Dermis microvascular lymphatic vessel endothelial cell (primary cell): ENCODE measurements around the gene ELMO2. TPM values are rescaled to one million over a fixed set of nuclear protein-coding genes. Genes with fewer than 3 reads are reported as not detected.

Source experiments
- DNase-seq, 2 donors: peaks; one replicate each; pipeline versions ENCODE4 v3.0.0 to v3.0.0-alpha.2; 2010; ENCODE audit warnings: low read depth in 2 of 2
- total RNA-seq: library from RNA; depleted of rRNA; stranded (reverse); fragments of >200 nt; gene quantifications from 2 replicates; pipeline ENCODE4 v1.2.1, GENCODE V29; 2014

Gene ELMO2
- total RNA-seq, 1 donor from 2014 or later, result 16.9 TPM

DNA sequence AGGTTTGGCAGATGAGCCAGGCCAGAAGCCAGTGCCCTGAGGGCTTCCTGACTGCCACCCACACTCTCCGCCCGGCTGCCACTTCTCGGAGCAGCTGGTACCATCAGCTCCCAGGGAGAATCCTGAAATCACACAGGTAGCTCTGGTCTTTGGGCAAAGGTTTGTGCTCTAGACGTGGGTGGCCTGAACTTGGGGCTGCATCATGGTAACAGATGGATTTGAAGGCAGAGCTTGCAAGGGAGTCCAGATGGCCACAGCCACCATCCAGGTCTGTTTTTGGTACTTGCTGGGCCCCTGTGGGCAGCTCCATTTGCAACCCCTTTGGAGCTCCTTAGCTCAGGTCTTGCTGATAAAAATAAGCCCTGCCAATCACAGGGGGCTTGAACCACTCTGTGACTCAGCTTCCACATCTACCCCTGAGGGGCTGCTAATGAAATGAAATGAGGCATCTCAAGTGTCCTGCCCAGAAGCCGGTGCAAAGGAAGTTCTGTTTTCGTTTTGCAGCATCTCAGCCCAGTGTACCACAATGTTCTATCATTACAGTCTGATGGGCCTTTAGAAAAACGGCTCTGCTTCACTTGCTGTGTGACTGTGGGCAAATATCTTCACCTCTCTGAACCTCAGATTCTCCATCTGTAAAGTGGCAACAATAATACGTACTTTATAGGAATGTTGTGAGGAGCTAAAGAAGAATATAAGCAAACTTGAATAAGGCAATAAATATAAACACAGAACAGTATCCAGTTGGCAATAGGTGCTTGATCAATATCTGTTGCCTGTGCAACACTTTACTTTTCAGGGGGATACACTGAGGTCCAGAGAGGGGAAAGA lies 73.0 kb downstream of the ELMO2 start:
- DNase-seq, result no peak

DNA sequence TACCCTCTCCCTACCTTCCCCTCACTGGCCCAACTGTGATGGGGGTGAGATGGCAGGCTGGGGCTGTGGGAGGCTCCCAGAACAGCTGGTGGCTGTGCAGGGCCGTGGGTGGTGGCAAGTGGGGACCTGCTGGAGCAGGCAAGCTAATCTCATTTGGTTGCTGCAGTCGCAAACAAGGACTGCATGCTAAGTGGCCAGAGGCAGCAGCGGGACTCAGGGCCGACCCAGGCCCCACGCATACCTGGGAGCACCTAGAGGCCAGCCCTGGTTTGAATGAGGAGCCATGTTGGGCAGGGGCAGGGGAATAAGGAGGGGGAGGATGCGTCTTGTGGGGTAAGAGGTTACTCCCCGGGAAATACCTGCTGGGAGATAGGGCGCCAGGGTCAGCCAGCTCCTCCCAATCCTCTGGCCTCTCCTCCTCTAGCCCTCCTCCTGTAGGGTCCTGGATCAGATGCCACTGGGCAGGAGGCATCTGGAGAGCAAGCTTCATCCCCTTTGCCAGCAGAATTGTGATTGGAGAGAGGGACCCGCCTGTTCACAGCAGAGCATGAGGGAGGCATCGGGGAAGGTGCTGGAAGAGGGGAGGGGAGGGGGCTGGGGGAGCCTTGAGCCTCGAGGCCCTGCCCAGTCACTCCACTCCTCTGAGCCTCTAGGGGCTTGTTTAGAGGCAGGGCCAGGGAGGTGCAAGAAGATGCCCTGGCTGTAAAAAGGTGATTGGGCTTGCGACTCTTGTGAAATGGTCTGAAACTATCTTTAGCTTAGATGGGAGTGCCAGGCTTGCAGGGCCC lies 73.8 kb downstream of the ELMO2 start:
- no peak for DNase-seq

DNA sequence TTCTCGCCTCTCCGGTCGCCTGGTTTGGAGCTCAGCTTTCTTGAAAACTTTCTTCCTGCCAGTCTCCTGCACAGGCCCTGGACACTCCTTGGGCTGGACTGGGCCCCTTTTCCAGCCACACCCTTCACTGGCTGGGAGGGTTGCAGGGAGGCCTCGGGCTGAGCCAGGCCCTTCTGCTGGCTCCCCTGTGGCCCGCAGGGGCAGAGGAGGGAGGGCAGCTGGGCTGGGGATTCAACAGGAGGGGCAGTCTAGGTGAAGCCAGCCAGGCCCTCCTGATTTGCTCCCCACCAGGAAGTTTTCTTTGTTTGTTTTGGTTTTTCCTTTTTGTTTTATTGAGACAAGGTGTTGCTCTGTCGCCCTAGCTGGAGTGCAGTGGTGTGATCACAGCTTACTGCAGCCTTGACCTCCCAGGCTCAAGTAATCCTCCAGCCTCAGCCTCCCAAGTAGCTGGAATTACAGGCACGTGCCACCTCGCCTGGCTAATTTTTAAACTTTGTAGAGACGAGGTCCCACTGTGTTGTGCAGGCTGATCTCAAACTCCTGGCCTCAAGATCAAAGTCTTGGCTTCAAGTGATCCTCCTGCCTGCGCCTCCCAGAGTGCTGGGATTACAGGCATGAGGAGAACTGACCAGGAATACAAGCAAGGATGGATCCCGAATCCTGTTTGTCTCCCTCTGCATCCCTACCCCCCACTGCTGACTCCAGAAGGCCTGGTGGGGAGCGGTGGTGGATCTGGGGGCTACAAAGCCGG lies 74.6 kb downstream of the ELMO2 start:
- no peak for DNase-seq

DNA sequence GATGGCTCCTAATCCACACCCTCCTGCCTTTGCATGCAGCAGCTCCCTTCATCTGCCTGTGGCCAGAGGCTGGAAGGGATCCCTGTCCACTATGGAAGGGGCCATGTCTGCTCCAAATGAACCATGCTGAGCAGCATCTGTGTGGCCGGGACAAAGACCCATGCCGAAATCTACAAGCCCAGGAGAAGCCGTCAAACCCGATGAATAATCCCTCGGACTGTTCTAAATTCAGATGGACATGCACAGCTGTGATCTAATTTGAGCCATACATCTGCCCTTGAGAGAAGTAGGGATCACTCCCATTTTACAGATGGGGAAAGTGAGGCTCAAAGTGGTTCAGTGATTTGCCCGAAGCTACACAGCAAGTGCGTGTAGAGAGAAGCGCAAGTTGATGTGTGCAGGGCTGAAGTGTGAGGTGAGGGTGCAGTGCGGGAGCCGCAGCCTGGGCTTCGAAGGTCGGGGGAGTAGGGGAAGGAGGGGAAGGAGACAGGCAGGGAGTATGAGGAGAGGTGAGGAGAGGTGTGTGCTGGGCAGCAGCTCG lies 75.5 kb downstream of the ELMO2 start:
- no peak for DNase-seq

DNA sequence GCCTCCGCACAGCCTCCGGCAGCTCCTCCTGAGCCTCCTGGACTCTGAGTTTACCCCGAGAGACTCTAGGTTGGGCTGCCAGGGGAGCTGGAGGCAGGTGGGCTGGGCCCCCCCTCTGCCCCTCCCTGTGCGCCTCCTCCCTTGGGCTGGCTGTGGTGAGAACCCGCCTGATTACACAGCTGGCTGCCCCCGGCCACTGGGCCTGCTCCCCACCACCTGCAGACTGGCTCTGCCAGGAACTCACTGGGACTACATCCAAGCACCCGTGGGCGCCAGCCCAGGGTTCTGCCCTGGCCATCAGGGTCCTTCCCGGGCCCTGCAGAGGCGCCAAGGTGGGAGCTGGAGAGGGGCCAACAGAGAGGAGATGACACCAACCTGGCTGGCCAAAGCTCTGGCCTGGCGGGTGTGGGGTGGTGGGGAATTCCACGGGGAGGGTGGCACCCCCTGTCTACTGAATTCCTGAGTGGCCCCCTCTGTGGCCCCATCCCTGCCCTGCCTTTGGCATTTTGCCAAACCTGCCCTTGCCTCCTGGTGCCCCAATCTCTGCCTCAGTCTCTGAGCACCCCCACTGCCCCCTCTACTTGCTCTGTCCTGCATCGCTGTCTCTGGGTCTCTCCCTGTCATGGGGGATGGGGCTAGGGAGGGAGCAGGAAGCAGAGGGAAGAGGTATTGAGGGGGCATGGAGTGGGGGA lies 76.2 kb downstream of the ELMO2 start:
- no peak for DNase-seq

DNA sequence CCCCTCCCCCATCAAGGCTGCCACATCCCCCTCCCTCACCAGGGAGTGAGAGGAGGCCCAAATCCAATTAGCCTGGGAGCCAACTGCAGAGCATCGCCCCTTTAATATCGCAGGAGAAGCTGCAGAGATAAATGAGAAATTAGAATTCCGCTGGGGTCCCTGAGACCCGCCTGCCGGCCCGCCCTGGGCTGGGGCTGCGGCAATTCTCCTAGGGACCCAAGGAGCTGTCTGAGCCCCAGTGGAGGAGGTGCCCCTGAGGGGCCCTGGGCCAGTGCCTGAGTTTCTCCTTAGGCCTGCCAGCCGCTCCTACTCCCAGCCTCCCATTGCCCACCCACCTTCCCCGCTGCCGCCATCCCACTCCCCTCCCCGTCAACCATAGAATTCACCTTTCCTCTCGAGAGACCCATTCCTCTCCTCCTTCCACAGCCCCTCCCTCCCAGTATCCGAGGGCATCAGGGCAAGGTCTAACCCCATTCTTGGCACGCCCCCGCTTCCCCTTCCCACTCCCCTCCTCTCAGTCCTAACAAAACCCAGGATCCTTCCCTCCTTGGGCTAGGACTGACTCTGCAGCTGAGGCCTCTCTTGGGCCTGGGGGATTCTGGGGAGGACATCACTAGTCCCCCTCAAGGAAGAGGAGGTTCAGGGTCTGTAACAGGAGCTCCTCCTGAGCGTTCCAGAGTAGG lies 78.1 kb downstream of the ELMO2 start:
- no peak for DNase-seq

DNA sequence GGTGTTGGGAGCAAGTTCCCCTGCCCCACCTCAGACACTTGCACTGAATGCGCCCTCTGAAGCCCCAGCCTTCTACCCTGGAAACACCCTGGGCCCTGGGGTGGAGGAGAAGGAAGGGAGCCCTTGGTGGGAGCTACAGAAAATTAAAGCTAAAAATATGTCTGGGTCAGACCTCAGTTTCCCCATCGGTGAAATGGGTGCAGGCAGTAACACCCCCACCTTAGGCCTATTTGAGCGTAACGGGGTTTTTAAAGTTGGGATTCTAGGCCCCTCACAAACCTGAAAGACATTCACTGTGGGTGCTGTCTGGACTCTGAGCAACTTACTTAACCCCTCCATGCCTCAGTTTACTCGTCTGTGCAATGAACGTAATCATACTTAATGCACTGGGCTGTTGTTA lies 78.9 kb downstream of the ELMO2 start:
- DNase-seq, result no peak

DNA sequence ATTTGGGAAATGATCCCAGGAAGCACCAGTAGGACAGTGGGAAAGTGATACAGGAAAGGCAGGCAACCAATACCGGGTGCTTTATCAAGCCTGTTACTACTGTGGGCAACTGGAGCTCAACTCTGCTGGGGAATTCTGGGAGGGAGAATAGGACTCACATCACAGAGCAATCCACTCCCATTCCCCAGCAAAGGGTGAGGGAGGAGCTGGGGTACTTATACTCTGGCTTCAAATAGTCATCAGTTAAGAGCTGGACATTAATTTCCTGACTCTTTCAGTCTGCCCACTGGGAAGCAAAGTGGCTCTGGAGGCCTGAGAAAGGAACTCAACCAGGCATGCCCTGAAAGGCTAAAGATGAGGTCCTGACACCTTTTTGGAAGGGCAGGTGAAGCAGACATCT lies 80.6 kb downstream of the ELMO2 start:
- no peak for DNase-seq

DNA sequence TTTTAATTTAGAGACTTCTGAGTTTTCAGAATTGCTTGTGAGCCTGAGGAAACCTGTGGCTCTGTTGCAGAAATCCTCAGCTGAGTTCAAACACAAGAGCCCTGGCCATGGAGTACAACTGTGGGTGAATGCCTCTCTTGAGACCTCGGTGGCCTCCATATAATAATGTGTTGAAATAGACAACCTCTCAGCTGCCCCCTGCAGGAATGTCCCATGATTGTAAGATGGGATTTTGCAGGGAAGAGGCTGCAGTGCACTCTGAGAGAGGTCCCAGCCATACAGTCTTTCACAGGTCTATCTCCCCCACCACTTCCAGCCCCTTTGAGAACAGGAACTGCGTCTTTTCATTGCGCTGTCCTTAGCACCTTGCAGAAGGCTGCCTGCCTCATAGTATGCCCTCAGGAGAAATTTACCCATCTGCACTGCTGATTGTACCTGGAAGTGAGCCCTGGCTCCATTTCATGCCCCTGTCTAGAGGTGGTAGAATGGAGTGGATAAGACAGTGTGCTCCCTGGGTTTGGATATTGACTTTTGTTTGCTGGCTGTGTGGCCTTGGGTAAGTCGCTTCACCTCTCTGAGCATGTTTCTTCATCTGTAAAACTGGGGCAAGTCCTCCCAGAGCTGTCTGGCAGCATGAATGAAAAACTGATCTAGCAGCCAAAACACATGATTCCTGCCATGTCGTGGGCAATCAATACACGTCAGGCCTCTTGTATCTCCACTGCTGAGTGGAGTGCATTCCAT lies 81.3 kb downstream of the ELMO2 start:
- peak; percentile 18 to 50 for DNase-seq

DNA sequence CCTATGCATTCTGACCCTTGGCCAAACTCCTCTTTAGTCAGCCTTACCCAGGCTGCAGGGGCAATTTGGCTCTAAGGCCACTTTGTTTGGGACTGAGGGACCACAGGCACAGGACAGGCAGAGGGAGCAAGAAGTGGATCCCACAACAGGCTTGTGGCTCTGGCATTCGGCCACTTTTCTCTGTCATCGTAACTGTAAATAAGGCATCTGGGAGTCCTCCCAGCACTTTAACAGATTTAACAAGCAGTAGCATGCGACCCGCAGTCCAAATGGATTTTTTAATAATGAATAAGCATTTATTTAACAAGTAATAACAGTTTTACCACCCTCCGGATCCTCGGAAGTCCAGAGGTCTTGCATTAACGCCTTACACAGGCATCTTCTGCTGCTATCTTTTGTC lies 82.0 kb downstream of the ELMO2 start:
- no peak for DNase-seq

DNA sequence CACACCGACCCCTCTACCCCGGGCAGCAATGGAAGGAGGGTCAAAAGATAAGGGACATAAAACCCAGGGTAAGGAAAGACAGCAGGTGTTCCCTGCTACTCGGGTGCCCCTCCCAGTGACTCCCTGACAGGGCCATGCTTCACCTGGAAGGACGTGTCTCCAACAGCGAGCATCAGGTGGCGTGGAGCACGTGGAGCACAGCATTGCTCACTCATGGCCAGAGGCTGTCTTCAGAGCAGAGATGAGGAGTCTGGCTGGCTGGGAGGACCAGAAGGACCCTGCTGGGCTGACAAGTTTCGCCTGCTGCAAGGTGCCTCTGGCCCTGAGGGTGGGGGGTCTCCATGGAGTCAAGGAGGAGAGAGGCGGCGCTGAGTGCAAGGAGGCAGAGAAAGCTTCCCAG lies 82.9 kb downstream of the ELMO2 start:
- no peak for DNase-seq

DNA sequence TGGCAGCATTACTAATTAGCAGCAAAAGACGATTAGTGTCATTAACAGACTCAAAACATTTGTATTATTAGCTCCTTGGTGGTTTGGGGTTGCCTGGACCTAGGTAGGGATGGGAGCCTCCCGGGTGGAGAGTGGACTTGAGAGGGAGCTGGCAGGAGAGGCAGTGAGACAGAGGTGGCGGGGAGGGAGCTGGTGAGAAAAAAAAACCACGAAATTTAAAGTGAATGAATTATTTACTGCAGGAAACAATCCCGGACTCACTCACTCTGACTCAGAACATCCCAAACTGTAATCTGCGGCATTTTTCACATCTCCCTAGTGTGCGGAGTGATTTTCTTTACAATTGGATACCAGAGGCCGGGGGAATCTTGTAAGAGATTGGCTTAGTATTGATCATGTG lies 83.8 kb downstream of the ELMO2 start:
- DNase-seq, result no peak

DNA sequence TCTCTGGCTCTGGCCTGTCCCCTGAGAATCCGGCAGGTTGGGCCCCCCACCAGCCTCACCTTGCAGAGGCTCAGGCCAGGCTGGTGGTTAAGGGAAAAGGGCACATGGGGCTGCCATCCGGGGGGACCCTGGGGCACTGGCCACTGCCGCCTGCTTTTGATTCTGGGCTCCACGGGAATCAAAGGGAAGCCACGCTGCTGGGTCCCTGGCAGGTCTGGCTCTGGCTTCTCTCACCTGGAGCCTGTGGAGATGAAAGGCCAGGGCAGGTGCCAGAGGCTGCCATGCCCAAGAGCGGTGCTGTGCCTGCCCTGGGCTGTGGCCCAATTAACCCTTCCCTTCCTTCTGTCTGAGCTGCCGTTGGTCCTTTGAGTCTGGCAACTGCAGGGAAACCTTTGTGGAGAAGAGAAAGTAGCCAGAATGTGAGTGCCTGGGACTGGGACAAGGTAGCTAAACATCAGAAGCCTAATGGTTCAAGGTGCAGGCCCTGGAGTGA lies 88.7 kb downstream of the ELMO2 start:
- no peak for DNase-seq

DNA sequence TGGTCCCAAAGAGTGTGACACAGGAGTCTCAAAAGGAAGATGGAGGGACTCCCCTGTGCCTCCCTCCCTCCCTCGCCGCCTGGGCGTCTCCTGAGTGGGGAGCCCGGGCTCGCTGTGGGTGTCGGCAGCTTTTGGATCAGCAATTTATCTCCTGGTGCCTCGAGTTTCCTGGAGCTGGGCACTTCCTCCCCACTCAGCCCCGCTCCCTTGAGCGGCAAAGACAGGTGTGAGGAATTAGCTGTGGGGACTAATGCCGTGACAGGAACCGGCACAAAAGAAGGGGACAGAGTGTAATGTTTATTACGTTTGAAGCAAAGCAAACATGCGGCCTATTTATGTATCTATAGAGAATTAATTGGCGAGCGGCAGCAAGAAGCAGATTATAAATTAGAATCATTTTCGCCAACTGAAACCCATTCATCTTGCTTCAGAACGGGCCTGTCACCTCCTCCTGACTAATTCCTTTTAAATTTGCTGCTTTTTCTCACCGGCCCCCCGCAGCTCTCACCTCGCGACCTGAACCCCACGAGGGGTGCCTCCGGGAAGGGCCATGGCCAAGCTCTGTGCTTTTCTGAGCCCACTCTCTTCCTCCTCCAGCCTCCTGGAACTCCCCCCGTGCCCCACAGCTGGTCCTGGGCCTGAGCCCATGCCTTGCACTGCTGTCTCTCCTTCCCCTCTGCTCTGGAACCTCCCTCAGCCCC lies 89.3 kb downstream of the ELMO2 start:
- DNase-seq, result no peak

Other genes with a start within 250 kb of the ELMO2 start
- under 0.01 and 0.13 TPM in 2 replicates for gene CDH22, start 98.1 kb downstream of the ELMO2 start, total RNA-seq
- 0.13 and 0.76 TPM in 2 replicates for gene ZNF334, start 106.9 kb upstream of the ELMO2 start, total RNA-seq
- gene OCSTAMP, start 144.0 kb upstream of the ELMO2 start, total RNA-seq, result not detected in 2 replicates
- gene SLC13A3, start 244.8 kb upstream of the ELMO2 start, total RNA-seq, result under 0.01 and 0.13 TPM in 2 replicates